ENCODE results near the gene LRFN3.

DNA sequence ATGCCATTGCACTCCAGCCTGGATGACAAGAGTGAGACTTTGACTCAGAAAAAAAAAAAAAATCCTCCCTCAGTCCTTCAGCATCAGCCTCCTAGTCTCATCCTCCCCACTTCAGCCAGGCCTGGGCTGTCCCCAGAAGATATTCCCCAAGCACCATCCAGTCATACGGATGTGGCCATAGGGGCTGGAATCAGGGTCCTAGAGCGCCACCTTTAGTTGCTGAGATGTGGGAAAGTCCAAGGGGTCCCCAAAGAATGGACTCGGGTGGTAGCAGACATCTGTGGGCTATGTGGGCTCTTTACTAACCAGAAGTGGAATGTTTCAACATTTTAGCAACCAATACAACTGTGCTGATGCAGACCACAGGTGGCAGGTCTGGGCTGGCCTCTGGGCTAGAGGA, 25.0 kb upstream of the LRFN3 start:
- TF ChIP-seq CTCF (IDR thresholded peaks at IDR 0.05; ENCODE audit: low read depth, low read length, missing input control) (no peak), NR2F2 (IDR thresholded peaks at IDR 0.05) (no peak), HNF4A (conservative IDR thresholded peaks at IDR 0.05) (no peak), YY1 (IDR thresholded peaks at IDR 0.05) (no peak)
- TF ChIP-seq, protein P1, sequence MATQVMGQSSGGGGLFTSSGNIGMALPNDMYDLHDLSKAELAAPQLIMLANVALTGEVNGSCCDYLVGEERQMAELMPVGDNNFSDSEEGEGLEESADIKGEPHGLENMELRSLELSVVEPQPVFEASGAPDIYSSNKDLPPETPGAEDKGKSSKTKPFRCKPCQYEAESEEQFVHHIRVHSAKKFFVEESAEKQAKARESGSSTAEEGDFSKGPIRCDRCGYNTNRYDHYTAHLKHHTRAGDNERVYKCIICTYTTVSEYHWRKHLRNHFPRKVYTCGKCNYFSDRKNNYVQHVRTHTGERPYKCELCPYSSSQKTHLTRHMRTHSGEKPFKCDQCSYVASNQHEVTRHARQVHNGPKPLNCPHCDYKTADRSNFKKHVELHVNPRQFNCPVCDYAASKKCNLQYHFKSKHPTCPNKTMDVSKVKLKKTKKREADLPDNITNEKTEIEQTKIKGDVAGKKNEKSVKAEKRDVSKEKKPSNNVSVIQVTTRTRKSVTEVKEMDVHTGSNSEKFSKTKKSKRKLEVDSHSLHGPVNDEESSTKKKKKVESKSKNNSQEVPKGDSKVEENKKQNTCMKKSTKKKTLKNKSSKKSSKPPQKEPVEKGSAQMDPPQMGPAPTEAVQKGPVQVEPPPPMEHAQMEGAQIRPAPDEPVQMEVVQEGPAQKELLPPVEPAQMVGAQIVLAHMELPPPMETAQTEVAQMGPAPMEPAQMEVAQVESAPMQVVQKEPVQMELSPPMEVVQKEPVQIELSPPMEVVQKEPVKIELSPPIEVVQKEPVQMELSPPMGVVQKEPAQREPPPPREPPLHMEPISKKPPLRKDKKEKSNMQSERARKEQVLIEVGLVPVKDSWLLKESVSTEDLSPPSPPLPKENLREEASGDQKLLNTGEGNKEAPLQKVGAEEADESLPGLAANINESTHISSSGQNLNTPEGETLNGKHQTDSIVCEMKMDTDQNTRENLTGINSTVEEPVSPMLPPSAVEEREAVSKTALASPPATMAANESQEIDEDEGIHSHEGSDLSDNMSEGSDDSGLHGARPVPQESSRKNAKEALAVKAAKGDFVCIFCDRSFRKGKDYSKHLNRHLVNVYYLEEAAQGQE (IDR thresholded peaks at IDR 0.05) = no peak

Measured in liver (tissue), 3 donors.